SK-N-SH (cell line): ENCODE measurements around the gene PCBP3. TPM values are rescaled to one million over a fixed set of nuclear protein-coding genes. Genes with fewer than 3 reads are reported as not detected.

Source experiments
- CTCF ChIA-PET: fragments of 300-600, 350-600 bp; formaldehyde crosslinking; extraction: SDS; loops from one replicate; lab custom pipeline; 2021; lab: Yijun Ruan, JAX
- POLR2A ChIA-PET: fragments of 350-600 bp; sonication (Branson Sonifier 250); formaldehyde crosslinking; extraction: SDS; loops from one replicate; lab custom pipeline; 2020; ENCODE audit warnings: antibody characterized with exemption, inconsistent platforms; lab: Yijun Ruan, JAX
- DNase-seq: peaks from one replicate; pipeline ENCODE4 v3.0.0; 2012
- H2AFZ ChIP-seq: fragments of 200-600 bp; sonication (generic); 2 replicates; pipeline ENCODE4 v1.8.1; 2016; ENCODE audit warnings: antibody characterized with exemption, mild to moderate bottlenecking, low read depth
- H3F3A ChIP-seq: fragments of 200-600 bp; sonication (generic); replicated peaks from 2 replicates; pipeline ENCODE3; 2016; ENCODE audit warnings: antibody characterized with exemption, mild to moderate bottlenecking; ENCODE audit not compliant: insufficient read depth
- H3K27ac ChIP-seq, 2 experiments: fragments of 200-500 bp in 1 of 2; fragments of 200-600 bp in 1 of 2; sonication (Bioruptor generic) in 1 of 2; sonication (generic), shearing (Covaris generic) in 1 of 2; 2 replicates each; pipeline versions ENCODE4 v1.5.1 to v1.6.1; 2014 to 2016; ENCODE audit warnings: low read depth in 2 of 2, inconsistent platforms in 1 of 2, low read length in 1 of 2, mild to moderate bottlenecking in 1 of 2, mixed read lengths in 1 of 2
- H3K27me3 ChIP-seq: fragments of 200-600 bp; sonication (generic), shearing (Covaris generic); 2 replicates; pipeline ENCODE4 v1.6.1; 2016; ENCODE audit warnings: mixed run types; ENCODE audit not compliant: insufficient read depth
- H3K36me3 ChIP-seq, 2 experiments: fragments of 200-500 bp in 1 of 2; fragments of 200-600 bp in 1 of 2; sonication (Bioruptor generic) in 1 of 2; sonication (generic) in 1 of 2; replicated peaks in 1 of 2; 2 replicates each; pipeline versions ENCODE3 to v1.5.1; 2014 to 2016; ENCODE audit warnings: low read length in 1 of 2, mild to moderate bottlenecking in 1 of 2; ENCODE audit not compliant: insufficient read depth in 2 of 2, control insufficient read depth in 1 of 2
- H3K4me1 ChIP-seq, 2 experiments: fragments of 200-500 bp in 1 of 2; fragments of 200-600 bp in 1 of 2; sonication (Bioruptor generic) in 1 of 2; sonication (generic), shearing (Covaris generic) in 1 of 2; 2 replicates each; pipeline versions ENCODE4 v1.5.1 to v1.6.1; 2014 to 2016; ENCODE audit warnings: low read depth in 1 of 2, low read length in 1 of 2, mixed run types in 1 of 2; ENCODE audit not compliant: insufficient read depth in 2 of 2, control insufficient read depth in 1 of 2
- H3K4me2 ChIP-seq: fragments of 200-600 bp; sonication (generic), shearing (Covaris generic); 2 replicates; pipeline ENCODE4 v1.6.1; 2017; ENCODE audit warnings: mixed run types
- H3K4me3 ChIP-seq, 2 experiments: fragments of 200-500 bp in 1 of 2; fragments of 200-600 bp in 1 of 2; sonication (Bioruptor generic) in 1 of 2; sonication (generic), shearing (Covaris generic) in 1 of 2; 2 replicates each; pipeline versions ENCODE4 v1.5.1 to v1.8.1; 2014 to 2016; ENCODE audit warnings: low read depth in 2 of 2, inconsistent platforms in 1 of 2, low read length in 1 of 2, mild to moderate bottlenecking in 1 of 2, mixed read lengths in 1 of 2, moderate library complexity in 1 of 2
- H3K79me2 ChIP-seq: fragments of 200-600 bp; sonication (generic); 2 replicates; pipeline ENCODE4 v1.8.1; 2017; ENCODE audit warnings: mild to moderate bottlenecking; ENCODE audit not compliant: insufficient read depth
- H3K9ac ChIP-seq: fragments of 200-600 bp; sonication (generic); 2 replicates; pipeline ENCODE4 v1.6.1; 2017; ENCODE audit warnings: mixed run types
- H3K9me2 ChIP-seq: fragments of 200-600 bp; sonication (generic); 2 replicates; pipeline ENCODE4 v1.6.1; 2017; ENCODE audit warnings: mixed run types
- H3K9me3 ChIP-seq: fragments of 200-600 bp; sonication (generic); 2 replicates; pipeline ENCODE4 v1.6.1; 2017; ENCODE audit warnings: mixed run types, mild to moderate bottlenecking, moderate library complexity
- H4K20me1 ChIP-seq: fragments of 200-600 bp; sonication (generic); 2 replicates; pipeline ENCODE4 v1.6.1; 2017; ENCODE audit warnings: mild to moderate bottlenecking, mixed run types; ENCODE audit not compliant: insufficient read depth
- CTCF ChIP-seq: fragments of 200-600 bp; sonication (generic); IDR thresholded peaks from 2 replicates; pipeline ENCODE4 v1.6.1; 2017; ENCODE audit warnings: antibody characterized with exemption, mild to moderate bottlenecking, moderate library complexity
- FOSL2 ChIP-seq: IDR thresholded peaks from 2 replicates; pipeline ENCODE4 v1.4.0; 2012; ENCODE audit warnings: low read depth, mild to moderate bottlenecking, moderate library complexity, borderline replicate concordance
- MAX ChIP-seq: IDR thresholded peaks from 2 replicates; pipeline ENCODE4 v1.4.0; 2012; ENCODE audit warnings: low read depth
- MXI1 ChIP-seq: IDR thresholded peaks from 2 replicates; pipeline ENCODE4 v1.6.1; 2012; ENCODE audit warnings: mild to moderate bottlenecking, low read depth, low read length, improper control_type of control experiment
- NFIC ChIP-seq: IDR thresholded peaks from 2 replicates; pipeline ENCODE4 v1.4.0; 2012; ENCODE audit warnings: borderline replicate concordance
- POLR2AphosphoS5 ChIP-seq: IDR thresholded peaks from 2 replicates; pipeline ENCODE4 v1.6.1; 2012; ENCODE audit warnings: low read depth, low read length
- RAD21 ChIP-seq: IDR thresholded peaks from 2 replicates; pipeline ENCODE4 v1.6.1; 2012; ENCODE audit warnings: mild to moderate bottlenecking, low read length
- SMC3 ChIP-seq: IDR thresholded peaks from 2 replicates; pipeline ENCODE4 v1.6.1; 2012; ENCODE audit warnings: low read depth, low read length, improper control_type of control experiment
- TCF12 ChIP-seq: IDR thresholded peaks from 2 replicates; pipeline ENCODE4 v1.4.0; 2012
- WGBS: methylation state at CpG from one replicate; pipeline ENCODE4 v1.1.6; 2017; ENCODE audit warnings: low lambda C conversion rate; 5-methylcytosine and 5-hydroxymethylcytosine counted together
- polyA plus RNA-seq, 3 experiments: library from polyadenylated mRNA; depleted of rRNA; stranded (reverse); fragments of >200 nt; gene quantifications; 2 replicates each; pipeline ENCODE4 v1.2.3, GENCODE V29; 2012

Gene PCBP3
- polyA plus RNA-seq, 1 of the 3 experiments (the other 2 are of a cell fraction), result 9.5 TPM

- no peak overlapping the region for H3K9ac ChIP-seq
- no peak overlapping the region for H2AFZ ChIP-seq
- peaks cover 3% of the 10 kb centered on the region for H3F3A ChIP-seq
- H3K27ac ChIP-seq, result peak overlapping the region in 1 of 2 experiments; percentile 39; a peak in 1 of 4 replicates
- TF ChIP-seq RAD21 (peak; percentile 63), FOSL2 (no peak), MXI1 (peak; percentile 39), CTCF (peak; percentile 73), SMC3 (peak; percentile 59)
- TF ChIP-seq, all 33 proteins: peak for 4
- POLR2A ChIA-PET, result no interaction called here
- no peaks in the 10 kb centered on the region for H4K20me1 ChIP-seq
- CTCF ChIA-PET, result interaction anchor here (0.6 to 3.3 kb wide), 26 partner anchors 8 to 794 kb away, joined by 3 to 23 read pairs (median 5); no protein-coding TSS in a partner anchor
- 70% methylated on average over 22 of the region's 29 CpGs for WGBS
- DNase-seq, result peak; percentile 32
- no peak overlapping the region for H3K4me3 ChIP-seq
- H3K27me3 ChIP-seq, result no peaks in the 10 kb centered on the region
- H3K79me2 ChIP-seq, result no peaks in the 10 kb centered on the region
- no peaks in the 10 kb centered on the region for H3K9me2 ChIP-seq
- H3K9me3 ChIP-seq, result no peaks in the 10 kb centered on the region
- H3K4me2 ChIP-seq, result no peak overlapping the region
- H3K36me3 ChIP-seq, result no peaks in the 10 kb centered on the region
- H3K4me1 ChIP-seq, result peaks cover 9 to 40% of the 10 kb centered on the region in 2 experiments; a peak in 3 of 4 replicates
Observed at GRCh38 chr21:45880097-45881068, 236.9 kb downstream of the PCBP3 start.

GRCh38 chr21:45882645-45883044, 239.1 kb downstream of the PCBP3 start:
- Histone ChIP-seq H3K27me3 (no peaks in the 10 kb centered on the region), H3K27ac (no peak overlapping the region), H3K4me3 (no peak overlapping the region), H3K9ac (no peak overlapping the region), H3K4me1 (peaks cover 3 to 38% of the 10 kb centered on the region in 2 experiments; a peak in 2 of 4 replicates), H4K20me1 (no peaks in the 10 kb centered on the region), H3K4me2 (no peak overlapping the region), H3K9me3 (no peaks in the 10 kb centered on the region), H3F3A (peaks cover 3% of the 10 kb centered on the region), H3K36me3 (no peaks in the 10 kb centered on the region), H3K9me2 (no peaks in the 10 kb centered on the region), H2AFZ (no peak overlapping the region), H3K79me2 (no peaks in the 10 kb centered on the region)
- CTCF ChIA-PET, result interaction anchor here (0.7 kb wide), 1 partner anchor 38 kb away, joined by 3 read pairs; no protein-coding TSS in a partner anchor
- POLR2A ChIA-PET, result no interaction called here
- 87% methylated on average over 8 of the region's 8 CpGs for WGBS
- no peak for DNase-seq
- no peak for TF ChIP-seq MAX
- TF ChIP-seq NFIC, result no peak
- TF ChIP-seq CTCF, result no peak
- TF ChIP-seq TCF12, result no peak
- TF ChIP-seq SMC3, result no peak
- TF ChIP-seq POLR2AphosphoS5, result no peak
